Putamen (tissue), 1 donor: ENCODE measurements around the gene MICB.
A peak's percentile ranks its signal among the peaks of the same experiment; 100 is the strongest.
"Not testable (repeated sequence)": the region's sequence is repeated elsewhere in the genome, so short reads cannot be mapped to it uniquely, and the experiment has no call there.

ENCODE experiments used
- DNase-seq: peaks from one replicate; pipeline ENCODE4 v3.0.0-alpha.2; 2016; ENCODE audit warnings: low spot score

The MICB gene

DNA sequence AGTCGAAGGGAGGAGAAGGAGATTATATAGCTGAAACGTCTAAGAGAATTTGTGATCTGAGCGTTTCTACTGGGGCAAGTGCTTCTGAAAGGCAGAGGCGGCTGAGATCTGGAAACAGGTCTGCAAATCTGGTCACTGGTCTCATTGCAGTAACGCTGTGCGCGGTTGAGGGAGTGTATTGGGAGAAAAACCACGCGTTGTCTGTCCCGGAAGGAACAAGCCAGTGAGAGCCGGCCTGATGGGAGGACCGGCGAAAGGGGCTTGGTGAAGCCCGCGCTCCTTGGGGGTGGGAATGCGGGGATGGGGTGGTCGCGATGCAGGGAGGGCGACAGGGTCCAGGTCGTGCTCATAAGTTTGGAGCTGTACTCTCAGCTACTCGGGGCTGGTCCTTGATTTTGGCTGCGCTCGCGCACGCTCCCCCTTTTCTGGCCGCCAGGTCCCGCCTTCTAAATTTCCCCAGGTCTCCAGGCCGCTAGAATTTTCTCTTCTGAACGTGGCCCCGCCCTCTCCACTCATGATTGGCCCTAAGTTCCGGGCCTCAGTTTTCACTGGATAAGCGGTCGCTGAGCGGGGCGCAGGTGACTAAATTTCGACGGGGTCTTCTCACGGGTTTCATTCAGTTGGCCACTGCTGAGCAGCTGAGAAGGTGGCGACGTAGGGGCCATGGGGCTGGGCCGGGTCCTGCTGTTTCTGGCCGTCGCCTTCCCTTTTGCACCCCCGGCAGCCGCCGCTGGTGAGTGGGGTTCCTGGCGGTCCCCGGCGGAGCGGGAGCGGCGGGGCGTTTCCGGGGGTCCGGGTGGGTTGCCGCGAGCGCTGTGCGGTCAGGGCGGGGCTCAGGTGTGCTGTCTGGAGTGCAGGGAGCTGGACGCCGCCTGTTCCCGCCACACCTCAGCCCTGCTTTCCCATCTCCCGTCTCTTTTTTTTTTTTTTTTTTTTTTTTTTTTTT lies at the start of gene MICB:
TSS of gene MICB (plus strand) at position 615 of the 946 bp plus-strand sequence. CDS start at position 664, 49 bp downstream.
- peak; percentile 33 for DNase-seq

DNA sequence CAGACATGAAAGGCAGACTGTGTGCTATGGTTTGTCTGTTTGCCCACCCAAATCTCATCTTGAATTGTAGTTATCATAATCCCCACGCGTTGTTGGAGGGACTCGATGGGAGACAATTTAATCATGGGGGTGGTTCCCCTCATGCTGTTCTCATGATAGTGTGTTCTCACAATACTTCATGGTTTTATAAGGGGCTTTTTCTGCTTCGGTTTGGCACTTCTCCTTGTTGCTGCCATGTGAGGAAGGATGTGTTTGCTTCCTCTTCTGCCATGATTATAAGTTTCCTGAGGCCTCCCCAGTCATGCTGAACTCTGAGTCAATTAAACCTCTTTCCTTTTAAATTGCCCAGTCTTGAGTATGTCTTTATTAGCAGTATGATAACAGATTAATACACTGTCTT lies 47.2 kb upstream of the MICB start:
- no peak for DNase-seq

DNA sequence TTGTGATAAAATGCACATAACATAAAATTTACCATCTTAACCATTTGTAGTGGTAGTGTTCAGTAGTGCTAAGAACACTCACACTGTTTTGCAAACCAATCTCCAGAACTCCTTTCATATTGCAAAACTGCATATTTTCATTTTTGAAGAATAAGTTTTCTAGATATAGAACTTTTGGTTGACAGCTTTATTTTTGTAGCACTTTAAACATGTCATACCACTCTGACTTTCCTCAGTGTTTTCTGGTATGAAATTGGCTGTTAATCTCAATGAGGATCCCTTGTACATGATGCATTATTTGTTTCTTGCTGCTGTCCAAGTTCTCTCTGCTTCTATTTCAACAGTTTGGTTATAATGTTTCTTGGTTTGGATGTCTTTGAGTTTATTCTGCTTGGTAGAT lies 45.1 kb upstream of the MICB start:
- no peak for DNase-seq

DNA sequence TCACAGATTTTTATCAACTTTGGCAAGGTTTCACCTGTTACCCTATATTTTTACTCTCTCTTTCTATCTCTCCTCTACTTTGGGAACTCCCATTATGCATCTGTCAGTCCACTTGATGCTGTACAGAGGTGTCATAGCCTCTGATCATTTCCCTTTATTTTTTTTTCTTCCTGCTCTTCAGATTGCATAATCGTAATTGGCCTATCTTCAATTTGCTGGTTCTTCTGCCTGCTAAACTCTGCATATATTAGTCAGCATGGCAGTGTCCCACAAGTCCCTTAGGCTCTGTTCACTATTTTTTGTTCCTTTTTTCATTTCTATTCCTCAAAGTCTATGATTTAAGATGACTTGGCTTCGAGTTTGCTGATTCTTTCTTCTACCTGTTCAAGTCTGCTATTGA lies 44.7 kb upstream of the MICB start:
- DNase-seq: no peak

DNA sequence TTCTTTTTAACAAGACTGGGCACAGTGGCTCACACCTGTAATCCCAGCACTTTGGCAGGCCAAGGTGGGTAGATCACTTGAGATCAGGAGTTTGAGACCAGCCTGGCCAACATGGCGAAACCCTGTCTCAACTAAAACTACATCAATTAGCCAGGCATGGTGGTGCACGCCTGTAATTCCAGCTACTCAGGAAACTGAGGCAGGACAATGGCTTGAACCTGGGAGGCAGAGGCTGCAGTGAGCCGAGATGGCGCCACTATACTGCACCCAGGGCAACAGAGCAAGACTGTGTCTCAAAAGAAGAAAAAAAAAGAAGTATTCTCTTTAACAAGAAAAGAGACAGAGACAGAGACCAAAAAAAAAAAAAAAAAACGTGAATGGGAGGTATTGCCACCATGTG lies 38.1 kb upstream of the MICB start:
- not testable (repeated sequence) for DNase-seq

DNA sequence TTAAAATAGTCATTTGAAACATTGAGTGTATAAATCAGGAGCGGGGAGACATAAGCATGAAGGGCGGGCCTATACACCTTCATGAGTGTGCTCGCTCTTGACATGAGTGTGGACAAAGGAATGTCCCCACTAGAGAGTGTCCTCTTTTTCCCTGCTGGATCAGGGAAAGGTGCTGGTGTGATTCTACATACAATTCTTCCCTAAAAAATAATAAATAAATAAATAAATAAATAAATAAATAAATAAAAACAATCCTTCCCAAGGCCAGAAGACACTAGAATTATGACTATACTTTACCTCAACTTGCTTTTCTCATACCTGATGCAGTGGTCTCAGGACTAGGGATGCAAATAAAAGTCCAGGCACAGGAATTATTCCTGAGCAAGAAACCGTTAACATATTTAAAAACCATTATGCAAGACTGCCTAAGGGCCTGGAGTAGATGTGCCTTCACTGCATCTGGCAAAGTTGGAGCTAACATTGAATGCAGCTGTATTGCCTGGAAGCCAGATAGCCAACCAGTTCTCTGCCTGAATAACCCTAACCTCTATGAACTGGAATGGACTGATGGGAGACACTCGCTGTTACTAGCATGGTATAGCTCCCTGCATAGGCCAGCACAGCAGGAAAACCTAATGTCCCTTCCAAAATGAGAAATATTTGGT lies 37.5 kb upstream of the MICB start:
- DNase-seq: no peak

DNA sequence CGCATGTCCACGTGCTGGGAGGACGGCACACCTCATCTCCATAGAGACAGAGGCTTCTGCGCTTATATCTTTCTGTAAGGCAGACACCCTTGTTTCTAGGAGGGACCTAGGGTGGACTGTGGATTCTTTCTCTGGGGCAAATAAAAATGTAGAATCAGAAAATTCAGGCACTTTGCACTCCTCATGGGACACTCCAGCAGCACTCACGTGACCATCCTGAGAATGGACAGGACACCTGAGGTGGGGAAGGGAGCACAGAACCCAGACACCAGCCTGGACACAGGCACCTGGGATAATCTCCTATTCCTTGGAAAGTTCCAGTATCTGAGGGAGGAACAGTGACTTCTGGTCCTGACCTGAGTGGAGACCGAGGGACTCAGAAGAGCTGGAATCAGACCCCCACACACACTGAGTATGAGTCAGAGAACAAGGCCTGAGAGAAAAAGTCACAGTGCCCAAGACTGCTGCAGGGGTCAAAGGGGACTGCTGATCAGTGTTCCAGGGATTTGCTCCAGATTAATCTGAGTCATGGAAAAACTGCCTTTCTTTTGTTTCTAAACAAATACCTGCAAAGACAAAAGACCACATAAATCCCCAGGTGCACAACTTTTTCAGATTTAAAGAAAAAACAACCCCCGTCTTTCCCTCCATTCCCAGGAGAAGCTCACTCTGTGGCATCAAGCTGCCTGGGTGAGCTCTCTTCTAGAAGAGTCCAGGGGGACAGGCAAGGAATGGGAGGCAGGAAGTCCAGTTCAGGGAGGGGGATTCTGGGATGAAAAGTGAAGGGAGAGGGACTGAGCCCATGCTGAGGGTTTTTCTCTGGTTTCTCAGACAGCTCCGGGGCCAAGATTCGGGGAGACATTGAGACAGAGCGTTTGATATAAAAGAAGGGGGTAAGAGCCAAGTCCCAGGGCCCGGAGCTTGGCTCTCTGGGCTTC lies 35.6 kb upstream of the MICB start:
- no peak for DNase-seq

DNA sequence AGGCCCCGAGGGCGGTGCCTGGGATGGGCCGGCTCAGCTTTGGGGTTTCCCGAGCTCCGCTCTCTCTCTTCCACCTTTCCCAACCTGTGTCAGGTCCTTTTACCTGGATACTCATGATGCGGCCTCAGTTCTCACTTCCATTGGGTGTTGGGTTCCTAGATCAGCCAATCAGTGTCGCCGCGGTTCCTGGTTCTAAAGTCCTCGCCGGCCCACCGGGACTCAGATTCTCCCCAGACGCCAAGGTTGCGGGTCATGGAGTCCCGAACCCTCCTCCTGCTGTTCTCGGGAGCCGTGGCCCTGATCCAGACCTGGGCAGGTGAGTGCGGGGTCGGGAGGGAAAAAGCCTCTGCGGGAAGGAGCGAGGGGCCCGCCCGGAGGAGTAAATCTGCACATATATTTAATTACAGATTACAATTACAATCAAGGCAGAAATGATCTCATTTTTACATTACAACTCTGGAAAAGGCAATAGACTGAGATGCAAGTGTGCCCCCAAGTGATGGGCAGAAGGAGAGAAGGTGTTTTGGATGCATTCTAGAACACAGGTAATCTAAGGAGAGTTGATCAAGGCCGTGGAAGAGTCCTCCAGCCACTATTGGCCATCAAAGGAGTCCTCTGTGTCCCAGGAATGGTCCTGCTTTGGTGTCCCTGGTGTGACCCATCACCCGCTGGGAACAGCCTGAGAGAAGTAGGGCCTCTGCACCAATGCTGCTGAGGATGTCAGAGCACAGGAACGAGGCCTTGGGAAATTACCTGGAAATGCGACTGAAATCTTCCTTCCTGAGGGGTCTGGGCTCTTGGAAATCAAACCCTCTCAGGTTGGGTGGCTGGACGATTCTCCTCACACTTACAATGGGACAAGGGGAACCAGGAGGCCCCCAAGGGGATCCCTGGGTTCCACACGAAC lies 34.7 kb upstream of the MICB start:
- peak; percentile 69 for DNase-seq

DNA sequence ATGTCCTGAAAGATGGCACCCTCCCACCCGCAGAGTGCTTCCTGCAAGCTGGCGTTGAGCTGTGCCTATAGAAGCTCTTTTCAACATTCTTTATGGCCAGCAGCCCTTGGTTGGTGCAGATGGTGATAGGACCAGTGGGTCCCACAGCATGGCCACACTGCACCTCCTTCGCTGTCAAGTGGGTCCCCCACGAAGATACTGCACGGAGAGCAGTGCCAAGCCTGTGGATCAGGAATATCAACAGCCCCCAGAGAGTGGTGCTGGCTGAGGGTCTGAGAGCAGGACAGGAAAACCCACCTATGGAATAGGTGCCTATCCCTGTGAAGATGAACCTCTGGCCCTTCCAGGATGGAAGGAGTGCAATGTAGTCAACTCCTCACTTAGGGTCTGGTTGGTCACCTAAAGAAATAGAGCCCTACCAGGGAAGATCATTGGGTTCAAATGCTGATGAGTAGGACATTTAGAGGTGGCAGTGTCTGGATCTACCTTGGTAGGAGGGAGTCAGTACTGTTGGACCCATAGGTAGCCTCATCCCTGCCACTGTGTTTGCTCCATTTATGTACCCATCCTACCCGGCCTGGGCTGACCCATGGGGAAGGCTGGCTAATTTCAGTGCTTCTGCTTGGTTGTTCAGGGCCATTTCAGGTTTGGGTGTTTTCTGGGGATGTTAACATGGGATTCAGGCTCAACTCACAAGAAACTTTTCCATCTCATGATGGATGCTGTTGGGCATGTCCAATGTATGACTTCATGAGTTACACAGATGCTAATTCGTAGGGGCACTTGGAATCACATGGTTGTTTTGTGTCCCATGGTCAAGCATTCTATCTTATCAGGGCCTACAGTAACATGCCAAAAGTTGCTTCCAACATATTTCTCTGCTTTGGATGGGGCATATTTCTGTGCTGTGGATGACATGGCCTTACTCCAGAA lies 33.4 kb upstream of the MICB start:
- DNase-seq: no peak

DNA sequence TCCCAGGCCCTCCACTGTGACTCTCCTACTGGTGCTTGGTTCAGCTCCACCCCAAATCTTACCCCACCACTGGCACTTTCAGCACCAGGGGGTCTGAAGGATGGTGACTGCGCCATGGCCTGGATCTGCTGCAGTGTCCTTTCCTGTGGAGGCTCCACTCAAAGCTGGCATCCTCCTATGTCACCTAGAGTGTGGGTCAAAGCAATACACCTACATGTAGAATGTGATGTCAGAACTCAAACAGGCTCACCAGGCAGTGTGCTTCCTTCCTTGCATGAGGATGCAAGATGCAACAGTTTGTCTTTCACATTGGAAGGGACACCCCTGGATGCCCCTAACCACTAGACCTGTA lies 32.8 kb upstream of the MICB start:
- DNase-seq: no peak

DNA sequence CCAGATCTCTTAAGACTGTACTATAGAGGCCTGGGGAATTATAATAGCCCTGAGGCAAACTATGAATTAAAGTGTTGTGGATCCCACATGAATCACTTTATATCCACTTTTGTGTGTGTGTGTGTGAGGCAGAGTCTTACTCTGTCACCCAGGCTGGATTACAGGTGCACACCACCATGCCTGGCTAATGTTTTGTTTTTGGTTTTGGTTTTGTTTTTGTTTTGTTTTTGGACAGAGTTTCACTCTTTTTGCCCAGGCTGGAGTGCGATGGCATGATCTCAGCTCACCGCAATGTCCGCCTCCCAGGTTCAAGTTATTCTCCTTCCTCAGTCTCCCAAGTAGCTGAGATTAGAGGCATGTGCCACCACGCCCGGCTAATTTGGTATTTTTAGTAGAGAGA lies 32.2 kb upstream of the MICB start:
- DNase-seq: no peak

DNA sequence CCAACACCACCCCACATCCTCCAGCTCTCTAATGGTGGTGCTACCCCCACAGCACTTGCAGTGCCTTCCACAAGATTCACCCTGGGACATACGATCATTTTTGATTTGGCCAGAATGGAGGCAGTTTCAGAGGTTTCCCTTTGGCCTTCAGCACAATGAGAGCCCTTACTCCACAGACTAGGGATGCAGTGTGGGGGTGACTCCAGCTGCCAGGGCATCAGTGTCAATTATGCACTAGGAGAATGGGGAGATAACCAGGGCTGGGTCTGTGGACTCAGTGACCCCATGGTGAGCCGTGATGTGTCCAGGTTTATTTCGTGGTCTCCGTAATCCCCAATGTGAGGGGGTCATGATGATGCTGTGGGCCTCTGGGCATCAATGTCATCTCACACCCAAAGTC lies 31.5 kb upstream of the MICB start:
- DNase-seq: no peak

DNA sequence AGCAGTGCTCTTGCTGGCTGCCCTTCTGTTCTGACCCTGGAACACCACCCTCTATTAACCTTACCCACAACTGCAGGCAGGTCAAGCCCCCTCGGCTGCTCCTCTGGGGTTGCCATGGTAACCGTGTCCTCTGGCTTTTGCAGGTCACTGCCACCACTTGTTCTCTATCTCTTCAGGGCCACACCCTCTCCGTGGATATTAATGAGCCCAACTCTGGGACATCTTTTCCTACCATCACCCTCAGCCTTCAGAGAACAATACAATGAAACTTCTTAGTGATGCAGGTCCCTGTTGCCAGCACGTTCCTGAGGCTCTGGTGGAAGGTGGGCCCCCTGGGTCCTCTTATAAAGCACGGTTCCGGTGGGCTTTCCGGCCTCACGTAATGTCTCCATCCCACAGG lies 30.8 kb upstream of the MICB start:
- no peak for DNase-seq

DNA sequence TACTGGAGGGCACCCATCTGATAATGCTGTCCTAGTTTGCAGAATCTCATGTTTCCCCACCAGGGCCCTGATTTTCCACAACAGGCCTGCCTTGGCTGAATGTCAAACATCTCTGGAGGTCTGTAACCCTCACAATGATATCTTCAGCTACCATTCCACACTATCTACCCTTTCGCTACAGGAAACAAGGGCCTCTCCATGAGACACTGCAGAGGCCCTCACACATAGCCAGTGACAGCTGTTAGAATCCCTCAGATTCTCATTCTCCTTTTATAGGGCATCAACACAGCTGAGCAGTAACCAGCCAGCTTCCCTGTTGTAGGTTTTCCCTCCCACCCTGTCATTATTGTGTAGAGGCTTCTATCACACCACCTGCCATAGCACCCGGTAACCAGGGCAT lies 29.6 kb upstream of the MICB start:
- no peak for DNase-seq

DNA sequence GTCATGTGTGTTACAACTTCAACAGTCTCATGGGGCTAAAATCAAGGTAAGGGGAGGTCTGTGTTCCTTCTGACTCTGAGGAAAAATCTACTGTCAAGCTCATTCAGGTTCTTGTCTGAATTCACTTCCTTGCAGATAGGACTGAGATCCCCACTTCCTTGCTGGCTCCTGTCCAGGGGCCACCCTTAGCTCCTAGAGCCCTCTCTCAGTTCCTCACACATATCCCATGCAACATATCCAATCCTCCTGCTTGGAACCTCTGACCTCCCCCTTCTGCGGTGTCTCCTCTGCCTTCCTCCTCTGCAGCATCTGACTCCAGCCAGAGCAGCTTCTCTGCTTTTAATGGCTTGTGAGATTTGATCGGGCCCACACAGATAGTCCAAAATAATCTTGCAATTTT lies 27.1 kb upstream of the MICB start:
- no peak for DNase-seq

DNA sequence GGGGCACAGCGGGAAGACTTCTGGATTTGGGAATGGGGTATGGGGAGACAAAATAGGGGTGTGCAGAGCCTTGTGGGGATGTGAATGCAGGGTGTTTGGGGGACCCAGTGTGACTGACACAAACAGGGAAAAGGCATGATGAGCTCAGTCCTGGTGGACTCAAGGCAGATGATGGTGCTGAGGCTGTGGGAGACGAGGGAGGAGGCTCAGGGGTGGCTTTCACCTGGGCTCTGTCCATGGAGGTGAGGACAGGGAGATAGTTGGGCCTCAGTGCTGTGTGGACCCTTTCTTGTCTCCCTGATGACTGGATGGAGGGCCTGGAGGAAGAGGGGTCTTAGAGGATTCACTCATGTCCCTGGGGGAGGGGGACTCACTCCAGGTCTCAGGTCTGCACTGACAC lies 26.2 kb upstream of the MICB start:
- no peak for DNase-seq

DNA sequence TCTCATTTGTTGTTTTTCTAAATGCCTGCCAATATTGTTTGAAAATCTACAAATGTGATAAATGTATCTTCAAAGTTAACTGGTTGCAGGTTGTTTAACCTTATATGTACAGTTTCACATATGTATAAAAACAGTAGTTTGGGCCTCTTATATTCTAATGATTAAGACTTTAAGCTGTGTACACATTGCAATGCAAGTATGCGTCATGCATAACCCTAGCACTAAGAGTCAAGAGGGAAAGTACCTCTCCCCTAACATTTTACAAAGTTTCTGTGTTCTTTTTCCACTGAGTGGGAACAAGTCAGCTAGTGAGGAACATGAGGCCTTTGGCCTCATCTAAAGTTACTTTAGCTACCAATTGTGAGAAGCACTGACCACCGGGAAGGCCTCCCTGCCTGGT lies 25.7 kb upstream of the MICB start:
- no peak for DNase-seq

DNA sequence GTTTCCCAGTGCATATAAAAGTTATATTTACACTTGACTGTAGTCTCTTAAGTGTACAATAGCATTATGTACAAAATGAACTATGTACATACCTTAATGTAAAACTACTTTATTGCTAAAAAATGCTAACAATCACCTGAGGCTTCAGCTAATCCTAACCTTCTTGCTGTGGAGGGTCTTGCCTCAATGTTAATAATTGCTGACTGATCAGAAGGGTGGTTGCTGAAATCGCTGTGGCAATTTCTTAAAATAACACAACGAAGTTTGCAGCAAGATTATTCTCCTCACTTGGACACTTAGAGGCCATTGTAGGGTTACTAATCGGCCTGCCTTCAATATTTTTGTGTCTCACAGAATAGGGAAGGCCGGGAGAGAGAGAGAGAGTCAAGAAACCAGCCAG lies 24.7 kb upstream of the MICB start:
- no peak for DNase-seq

DNA sequence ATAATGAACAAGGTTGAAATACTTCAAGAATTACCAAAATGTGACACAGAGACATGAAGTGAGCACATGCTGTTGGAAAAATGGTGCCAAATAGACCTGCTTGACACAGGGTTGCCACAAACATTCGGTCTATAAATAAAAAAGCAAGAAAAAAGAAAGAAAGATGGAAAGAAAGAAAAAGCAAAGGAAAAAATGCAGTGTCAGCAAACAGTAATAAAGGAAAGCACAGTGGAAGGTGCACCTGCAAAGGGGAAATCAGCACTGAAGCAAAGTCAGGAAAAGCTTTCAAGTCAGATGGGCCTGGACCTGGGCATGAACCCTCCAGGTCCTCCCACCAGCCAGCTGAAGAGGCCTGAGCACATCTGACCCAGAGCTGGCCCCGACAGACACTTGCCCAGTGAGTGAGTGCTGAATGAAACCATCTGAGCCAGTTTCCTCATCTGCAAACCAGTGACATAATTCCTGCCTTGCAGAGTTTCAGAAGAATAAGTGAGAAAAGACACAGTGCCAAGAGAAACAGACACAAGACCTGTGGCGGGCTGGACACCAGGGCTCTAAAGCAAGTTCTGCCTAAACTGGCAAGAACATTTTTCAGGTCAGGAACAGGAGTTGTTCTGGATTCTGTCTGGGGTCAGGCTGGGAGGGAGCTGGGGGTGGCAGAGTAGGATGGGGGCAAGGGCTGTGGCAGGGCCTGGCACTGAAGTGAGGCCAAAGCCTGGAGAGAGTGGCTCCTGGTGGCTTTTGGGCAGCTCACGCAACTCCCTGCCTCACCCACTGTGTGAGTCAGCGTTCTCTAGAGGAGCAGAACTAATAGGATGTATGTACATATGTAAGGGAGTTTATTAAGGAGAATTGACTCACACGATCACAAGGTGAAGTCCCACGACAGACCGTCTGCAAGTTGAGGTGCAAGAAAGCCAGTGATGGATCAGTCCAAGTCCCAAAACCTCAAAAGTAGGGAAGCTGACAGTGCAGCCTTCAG lies 23.9 kb upstream of the MICB start:
- DNase-seq: no peak
